Suprapubic skin (tissue), 3 donors: ENCODE measurements around the gene SEC24D.

Experiments used
- CTCF ChIP-seq, 2 donors: fragments of 200-600 bp in 1 of 2; fragments of 450-650 bp in 1 of 2; sonication (generic) in 1 of 2; IDR thresholded peaks; one replicate each; pipeline ENCODE4 v1.5.1; 2016 to 2019; ENCODE audit warnings: antibody characterized with exemption in 2 of 2, mild to moderate bottlenecking in 1 of 2, moderate library complexity in 1 of 2
- EP300 ChIP-seq: sonication (generic); formaldehyde crosslinking; IDR thresholded peaks from one replicate; pipeline ENCODE4 v1.6.1; 2017; ENCODE audit warnings: antibody characterized with exemption

- TF ChIP-seq CTCF (IDR thresholded peaks at IDR 0.05) (no peak), EP300 (no peak)
These were observed 86.5 kb downstream of the SEC24D start for GRCh38 chr4:118749347-118749988.
